Activated effector memory CD4-positive, alpha-beta T cell treated with anti-CD3 and anti-CD28 coated beads, Interleukin-2, amount 50 U/mL, for 16 hours (primary cell): Measurements from ENCODE around the gene HRH1.
"Not testable (repeated sequence)": the region's sequence is repeated elsewhere in the genome, so short reads cannot be mapped to it uniquely, and the experiment has no call there.

Experiments used
- DNase-seq: peaks from one replicate; pipeline ENCODE4 v3.0.0-alpha.2; 2020

Gene HRH1

GRCh38 chr3:11154036-11154952, at the start of gene HRH1:
Gene HRH1, plus strand, starts transcription at chr3:11154493. Its CDS starts 104,545 bp downstream, at chr3:11259038.
- no peak for DNase-seq

GRCh38 chr3:11113316-11113715, 41.0 kb upstream of the HRH1 start:
- DNase-seq: not testable (repeated sequence)

- no peak for DNase-seq
Measured at GRCh38 chr3:11115548-11115947, 38.7 kb upstream of the HRH1 start.

GRCh38 chr3:11116336-11117059, 37.8 kb upstream of the HRH1 start:
- no peak for DNase-seq

GRCh38 chr3:11117591-11117990, 36.7 kb upstream of the HRH1 start:
- no peak for DNase-seq

GRCh38 chr3:11118181-11118682, 36.1 kb upstream of the HRH1 start:
- DNase-seq: no peak

- DNase-seq: no peak
Measured at GRCh38 chr3:11120091-11120805, 34.0 kb upstream of the HRH1 start.

GRCh38 chr3:11126653-11127052, 27.6 kb upstream of the HRH1 start:
- no peak for DNase-seq

- DNase-seq: no peak
Measured at GRCh38 chr3:11128682-11129632, 25.3 kb upstream of the HRH1 start.

- no peak for DNase-seq
Measured at GRCh38 chr3:11130385-11130784, 23.9 kb upstream of the HRH1 start.

- DNase-seq: no peak
Measured at GRCh38 chr3:11131371-11131770, 22.9 kb upstream of the HRH1 start.

GRCh38 chr3:11131886-11132285, 22.4 kb upstream of the HRH1 start:
- not testable (repeated sequence) for DNase-seq

GRCh38 chr3:11132861-11133260, 21.4 kb upstream of the HRH1 start:
- DNase-seq: no peak

- DNase-seq: no peak
Measured at GRCh38 chr3:11134794-11135193, 19.5 kb upstream of the HRH1 start.

- DNase-seq: no peak
Measured at GRCh38 chr3:11136116-11136515, 18.2 kb upstream of the HRH1 start.

GRCh38 chr3:11136830-11137626, 17.3 kb upstream of the HRH1 start:
- DNase-seq: no peak

- DNase-seq: no peak
Measured at GRCh38 chr3:11137627-11137959, 16.7 kb upstream of the HRH1 start.

- no peak for DNase-seq
Measured at GRCh38 chr3:11138371-11138770, 15.9 kb upstream of the HRH1 start.

GRCh38 chr3:11140030-11140712, 14.1 kb upstream of the HRH1 start:
- no peak for DNase-seq

GRCh38 chr3:11140713-11141104, 13.6 kb upstream of the HRH1 start:
- no peak for DNase-seq

GRCh38 chr3:11143476-11143875, 10.8 kb upstream of the HRH1 start:
- no peak for DNase-seq
